SK-N-SH (cell line): ENCODE data around the gene XRN2.

Experiments used
- NFIC ChIP-seq: IDR thresholded peaks from 2 replicates; pipeline ENCODE4 v1.4.0; 2012; ENCODE audit warnings: borderline replicate concordance
- TF ChIP-seq, protein P1 (sequence below): fragments of 200-600 bp; sonication (generic); IDR thresholded peaks from 2 replicates; pipeline ENCODE4 v1.6.1; 2017; ENCODE audit warnings: antibody characterized with exemption, mild to moderate bottlenecking, moderate library complexity

DNA sequence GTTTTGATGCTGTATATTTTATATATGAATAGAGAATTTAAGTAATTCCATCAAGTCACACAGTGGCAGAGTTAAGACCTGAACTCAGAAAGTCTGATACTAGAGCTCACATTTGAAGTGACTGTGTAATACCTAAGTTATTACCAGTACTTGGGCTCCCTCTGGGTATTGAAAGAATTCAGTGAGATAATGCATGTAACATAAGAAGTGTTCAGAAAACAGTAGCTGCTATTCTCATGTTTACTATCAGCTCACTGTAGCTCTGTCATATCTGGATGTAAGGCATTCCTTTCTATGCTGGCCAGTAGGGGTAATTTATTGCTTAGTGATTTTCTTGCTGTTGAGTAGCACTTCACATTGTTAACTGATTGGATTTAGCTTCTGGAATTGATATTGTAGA, 49.6 kb downstream of the XRN2 start:
- TF ChIP-seq, protein P1, sequence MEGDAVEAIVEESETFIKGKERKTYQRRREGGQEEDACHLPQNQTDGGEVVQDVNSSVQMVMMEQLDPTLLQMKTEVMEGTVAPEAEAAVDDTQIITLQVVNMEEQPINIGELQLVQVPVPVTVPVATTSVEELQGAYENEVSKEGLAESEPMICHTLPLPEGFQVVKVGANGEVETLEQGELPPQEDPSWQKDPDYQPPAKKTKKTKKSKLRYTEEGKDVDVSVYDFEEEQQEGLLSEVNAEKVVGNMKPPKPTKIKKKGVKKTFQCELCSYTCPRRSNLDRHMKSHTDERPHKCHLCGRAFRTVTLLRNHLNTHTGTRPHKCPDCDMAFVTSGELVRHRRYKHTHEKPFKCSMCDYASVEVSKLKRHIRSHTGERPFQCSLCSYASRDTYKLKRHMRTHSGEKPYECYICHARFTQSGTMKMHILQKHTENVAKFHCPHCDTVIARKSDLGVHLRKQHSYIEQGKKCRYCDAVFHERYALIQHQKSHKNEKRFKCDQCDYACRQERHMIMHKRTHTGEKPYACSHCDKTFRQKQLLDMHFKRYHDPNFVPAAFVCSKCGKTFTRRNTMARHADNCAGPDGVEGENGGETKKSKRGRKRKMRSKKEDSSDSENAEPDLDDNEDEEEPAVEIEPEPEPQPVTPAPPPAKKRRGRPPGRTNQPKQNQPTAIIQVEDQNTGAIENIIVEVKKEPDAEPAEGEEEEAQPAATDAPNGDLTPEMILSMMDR = peak; percentile 15; the same call in 1 of the 2 replicates
- TF ChIP-seq NFIC = no peak
